CD4-positive, alpha-beta T cell treated with Interleukin-17A for 4 hours (primary cell): Measurements from ENCODE around the gene DUSP22.

Experiments used
- DNase-seq: peaks from one replicate; pipeline ENCODE4 v3.0.0-alpha.2; 2020; ENCODE audit warnings: mixed read lengths

The DUSP22 gene

DNA sequence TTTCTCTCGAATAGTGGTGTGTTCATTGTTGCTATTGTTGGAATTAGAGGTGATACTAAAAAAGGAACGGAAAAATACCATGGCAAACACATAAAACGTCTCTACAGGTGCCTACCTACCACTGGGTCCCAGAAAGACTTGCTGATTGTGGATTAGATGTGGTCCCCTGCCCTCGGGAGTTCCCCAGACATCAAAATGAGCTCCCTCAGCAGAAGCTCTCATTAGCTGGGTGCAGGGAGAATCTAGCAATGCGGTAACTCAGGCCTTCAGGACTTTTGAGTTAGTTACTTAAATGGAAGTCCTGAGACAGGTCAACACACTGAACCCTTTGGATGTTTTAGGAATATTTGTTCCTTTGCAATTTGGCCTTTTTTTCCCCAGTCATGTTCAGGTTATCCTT is 105.3 kb downstream of the DUSP22 start:
- no peak for DNase-seq

DNA sequence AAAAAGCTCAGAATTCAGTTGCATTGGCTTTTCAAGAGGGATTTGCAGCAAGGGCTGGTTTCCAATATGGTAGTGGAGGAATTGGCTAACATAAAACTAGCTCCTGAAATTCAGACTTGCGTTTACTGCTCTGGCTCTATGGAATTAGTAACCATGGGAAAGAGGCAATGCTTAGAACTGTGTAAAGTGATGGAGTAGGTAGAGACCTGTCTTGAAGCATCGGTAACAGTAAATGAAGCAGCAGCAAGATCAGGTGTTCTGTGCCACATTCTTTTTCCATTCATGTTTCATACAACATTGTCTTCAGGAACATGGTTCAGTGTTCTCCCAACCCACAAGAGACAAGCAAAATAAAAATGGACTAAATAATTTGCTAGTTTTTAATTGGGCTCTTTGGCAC is 105.8 kb downstream of the DUSP22 start:
- DNase-seq = no peak

DNA sequence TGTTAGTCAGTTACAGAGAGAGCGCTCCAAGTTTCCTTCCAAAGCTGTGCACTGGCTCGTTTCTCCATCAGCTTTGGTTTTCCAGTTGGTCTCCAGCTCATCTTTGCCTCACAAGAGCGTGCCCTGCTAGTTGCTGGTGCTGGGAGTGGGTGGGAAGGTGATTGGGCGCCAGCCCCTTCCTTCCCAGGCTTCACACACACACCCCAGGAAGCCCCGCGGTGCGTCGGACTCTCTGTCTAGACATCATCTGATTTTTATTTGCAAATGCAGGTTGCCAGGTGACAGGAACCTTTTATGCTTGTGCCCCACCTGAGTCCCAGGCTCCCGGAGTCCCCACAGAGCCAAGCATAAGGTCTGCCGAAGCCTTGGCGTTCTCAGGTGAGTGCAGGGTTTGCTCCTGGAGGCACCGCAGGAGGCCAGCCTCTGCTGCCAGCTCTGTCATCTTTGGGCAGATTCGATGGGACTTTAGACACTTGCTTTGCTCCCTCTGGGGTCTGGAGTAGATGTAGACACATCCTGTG is 106.3 kb downstream of the DUSP22 start:
- no peak for DNase-seq

DNA sequence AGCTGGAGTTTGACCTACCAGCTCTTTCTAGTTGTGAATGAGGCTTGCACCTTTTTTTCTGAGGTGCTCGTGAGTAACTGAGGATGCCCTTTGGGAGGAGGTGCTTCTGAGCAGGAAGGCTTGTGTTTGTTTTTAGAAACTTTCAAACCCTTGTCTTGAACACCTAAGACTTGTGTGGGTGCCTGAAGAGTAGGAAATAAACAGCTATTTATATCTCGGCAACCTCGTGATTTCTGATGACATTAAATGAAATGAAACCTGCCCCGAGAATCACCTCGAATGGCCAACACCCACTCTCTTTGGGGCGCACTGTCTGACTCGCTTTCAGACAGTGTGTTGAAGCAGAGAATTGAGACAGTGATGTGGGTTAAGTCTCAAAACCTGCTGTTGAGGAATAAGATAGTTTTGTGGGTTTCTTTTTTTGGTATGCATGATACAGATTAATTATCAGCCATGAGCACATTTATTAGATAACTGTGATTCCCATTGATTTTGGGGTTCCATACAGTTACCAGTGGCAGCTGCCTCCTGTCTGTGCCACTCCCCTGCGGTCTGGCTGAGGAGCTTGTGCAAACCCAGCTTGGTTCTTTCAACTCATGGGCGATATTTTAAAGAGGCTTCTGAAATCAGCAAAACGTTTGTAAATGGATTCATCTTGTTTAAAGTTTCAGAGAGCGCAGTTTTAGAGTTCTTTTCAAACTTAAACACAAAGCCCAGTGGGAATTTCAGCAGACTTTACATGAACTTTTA is 107.7 kb downstream of the DUSP22 start:
- peak; percentile 37 for DNase-seq

DNA sequence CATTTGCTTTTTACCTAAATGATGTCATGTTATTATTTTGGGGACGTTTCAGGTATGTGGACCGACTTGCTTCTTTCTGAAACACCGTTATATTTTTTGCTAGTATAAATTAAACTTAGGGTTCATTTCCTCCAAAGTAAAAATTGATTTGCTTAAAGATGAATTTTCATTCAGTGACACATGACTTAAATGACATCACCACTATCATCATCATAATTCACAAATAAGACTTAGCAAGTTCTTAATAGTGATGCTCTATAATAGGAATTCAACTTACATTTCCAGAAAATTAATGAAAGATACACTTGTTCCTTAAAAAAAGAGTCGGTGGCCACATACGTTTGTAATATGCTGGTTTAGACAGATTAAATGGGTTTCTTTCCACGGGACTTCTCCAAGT is 108.5 kb downstream of the DUSP22 start:
- DNase-seq = no peak
